HepG2 (cell line): ENCODE results near the gene ANKIB1. TPM values are rescaled to one million over a fixed set of nuclear protein-coding genes. Genes with fewer than 3 reads are reported as not detected.

Experiments
- ATAC-seq: fragments of 200-7000 bp; cut with Tn5 transposase; 3 replicates; pipeline ENCODE4 v1.9.1; 2020; ENCODE audit warnings: mild to moderate bottlenecking, moderate library complexity
- BruUV-seq: library from RNA; stranded (reverse); fragments of 400-500 nt; replicated peaks from 2 replicates; lab custom pipeline; 2021; lab: Mats Ljungman, UMichigan
- CTCF ChIA-PET: fragments of 300-600 bp; formaldehyde crosslinking; extraction: SDS; loops from one replicate; lab custom pipeline; 2021; ENCODE audit warnings: low total read pairs, inconsistent platforms, low intra/inter-chr PET ratio; lab: Yijun Ruan, JAX
- POLR2A ChIA-PET: fragments of 350-600 bp; sonication (Branson Sonifier 250); formaldehyde crosslinking; loops from one replicate; lab custom pipeline; 2020; ENCODE audit warnings: antibody characterized with exemption, inconsistent platforms; lab: Yijun Ruan, JAX
- DNase-seq: peaks from one replicate; pipeline ENCODE4 v3.0.0-alpha.2; 2015; ENCODE audit warnings: low spot score
- FAIRE-seq: peaks from 3 replicates; lab custom pipeline; 2011; peaks lifted over from hg19 to GRCh38; lab: Jason Lieb, UNC
- H2AFZ ChIP-seq: one replicate; pipeline ENCODE4 v1.6.1; 2011; ENCODE audit warnings: low read length, inconsistent platforms
- H3K27ac ChIP-seq: fragments of 300-600 bp; 3 replicates; pipeline ENCODE4 v1.8.0; 2011; ENCODE audit warnings: mixed run types, mild to moderate bottlenecking, mixed read lengths, low read length, inconsistent platforms; ENCODE audit not compliant: insufficient read depth; ENCODE audit errors: extremely low read length
- H3K27me3 ChIP-seq, 2 experiments: fragments of 200-600 bp in 1 of 2; 2 replicates in 1 of 2; 3 replicates in 1 of 2; pipeline versions ENCODE4 v1.6.0 to v1.8.0; 2011; ENCODE audit warnings: low read length in 2 of 2, mild to moderate bottlenecking in 2 of 2, moderate library complexity in 2 of 2, inconsistent platforms in 1 of 2; ENCODE audit not compliant: insufficient read depth in 2 of 2, control insufficient read depth in 1 of 2
- H3K36me3 ChIP-seq, 2 experiments: fragments of 200-600 bp in 1 of 2; replicated peaks in 1 of 2; 2 replicates in 1 of 2; 3 replicates in 1 of 2; pipeline versions ENCODE4 v1.5.1 to v1.8.0; 2011; ENCODE audit warnings: low read length in 2 of 2, inconsistent platforms in 1 of 2; ENCODE audit not compliant: insufficient read depth in 2 of 2, control insufficient read depth in 1 of 2
- H3K4me1 ChIP-seq: 2 replicates; pipeline ENCODE4 v1.5.1; 2012; ENCODE audit warnings: low read length, inconsistent platforms; ENCODE audit not compliant: insufficient read depth
- H3K4me2 ChIP-seq: 2 replicates; pipeline ENCODE4 v1.6.0; 2011; ENCODE audit warnings: low read depth, low read length, inconsistent platforms
- H3K4me3 ChIP-seq, 3 experiments: fragments of 200-600 bp in 1 of 3; sonication (generic), shearing (Covaris generic) in 1 of 3; replicated peaks in 1 of 3; 2 replicates each; pipeline ENCODE4 v1.5.1; 2011 to 2016; ENCODE audit warnings: low read length in 3 of 3, inconsistent platforms in 2 of 3, low read depth in 2 of 3, mild to moderate bottlenecking in 2 of 3, control low read depth in 1 of 3, mixed read lengths in 1 of 3; ENCODE audit not compliant: insufficient read depth in 1 of 3
- H3K79me2 ChIP-seq: one replicate; pipeline ENCODE4 v1.6.1; 2011; ENCODE audit warnings: low read length, inconsistent platforms; ENCODE audit not compliant: insufficient read depth
- H3K9ac ChIP-seq: 2 replicates; pipeline ENCODE4 v1.6.0; 2011; ENCODE audit warnings: mild to moderate bottlenecking, low read depth, low read length, inconsistent platforms; ENCODE audit not compliant: insufficient read depth
- H3K9me3 ChIP-seq: 2 replicates; pipeline ENCODE4 v1.5.1; 2012; ENCODE audit warnings: mild to moderate bottlenecking, low read length
- H4K20me1 ChIP-seq: 2 replicates; pipeline ENCODE4 v1.6.0; 2011; ENCODE audit warnings: inconsistent platforms, mild to moderate bottlenecking, low read length, moderate library complexity; ENCODE audit not compliant: insufficient read depth
- ADNP ChIP-seq: sonication (generic); formaldehyde crosslinking; IDR thresholded peaks from 2 replicates; pipeline ENCODE4 v1.4.0; 2020; ENCODE audit warnings: missing genetic modification reagents
- ASH2L ChIP-seq: fragments of 300-600, 200-600 bp; sonication (generic); IDR thresholded peaks from 2 replicates; pipeline ENCODE4 v1.7.0; 2017; ENCODE audit warnings: low read depth, mild to moderate bottlenecking, moderate library complexity, mixed read lengths, low read length; ENCODE audit not compliant: insufficient read length
- EHMT2 ChIP-seq: fragments of 200-600 bp; sonication (generic); IDR thresholded peaks from 2 replicates; pipeline ENCODE4 v1.7.0; 2017; ENCODE audit warnings: antibody characterized with exemption, low read depth, low read length, borderline replicate concordance
- FOXM1 ChIP-seq: sonication (generic); formaldehyde crosslinking; IDR thresholded peaks from 2 replicates; pipeline ENCODE4 v1.5.0; 2020; ENCODE audit warnings: missing genetic modification reagents
- IRF1 ChIP-seq: sonication (generic); formaldehyde crosslinking; IDR thresholded peaks from 2 replicates; pipeline ENCODE4 v1.4.0; 2020; ENCODE audit warnings: low read depth, mild to moderate bottlenecking, missing genetic modification reagents
- KDM5B ChIP-seq: sonication (generic); formaldehyde crosslinking; IDR thresholded peaks from 2 replicates; pipeline ENCODE4 v1.4.0; 2020; ENCODE audit warnings: missing genetic modification reagents, mild to moderate bottlenecking, borderline replicate concordance
- MAZ ChIP-seq, 2 experiments: sonication (generic) in 1 of 2; formaldehyde crosslinking in 1 of 2; IDR thresholded peaks; 2 replicates each; pipeline versions ENCODE4 v1.5.0 to v1.6.1; 2012 to 2020; ENCODE audit warnings: low read depth in 2 of 2, mild to moderate bottlenecking in 2 of 2, borderline replicate concordance in 1 of 2, improper control_type of control experiment in 1 of 2, low read length in 1 of 2, missing genetic modification reagents in 1 of 2, moderate library complexity in 1 of 2
- PHF8 ChIP-seq: sonication (generic); formaldehyde crosslinking; IDR thresholded peaks from 2 replicates; pipeline ENCODE4 v1.5.0; 2020; ENCODE audit warnings: missing genetic modification reagents
- SOX5 ChIP-seq: IDR thresholded peaks from 2 replicates; pipeline ENCODE4 v1.6.1; 2016; ENCODE audit warnings: borderline replicate concordance
- ZBTB7B ChIP-seq: sonication (generic); formaldehyde crosslinking; IDR thresholded peaks from 2 replicates; pipeline ENCODE4 v1.4.0; 2020; ENCODE audit warnings: missing genetic modification reagents
- ZFP37 ChIP-seq: sonication (generic); formaldehyde crosslinking; IDR thresholded peaks from 2 replicates; pipeline ENCODE4 v1.4.0; 2020; ENCODE audit warnings: missing genetic modification reagents, borderline replicate concordance
- ZNF558 ChIP-seq: sonication (generic); formaldehyde crosslinking; IDR thresholded peaks from 2 replicates; pipeline ENCODE4 v1.9.0; 2022; ENCODE audit warnings: mild to moderate bottlenecking, missing genetic modification reagents, borderline replicate concordance
- ZNF576 ChIP-seq: sonication (generic); formaldehyde crosslinking; IDR thresholded peaks from 2 replicates; pipeline ENCODE4 v1.4.0; 2020; ENCODE audit warnings: mild to moderate bottlenecking, missing genetic modification reagents
- ZNF7 ChIP-seq: IDR thresholded peaks from 2 replicates; pipeline ENCODE4 v1.6.1; 2016; ENCODE audit warnings: missing biosample characterization, missing genetic modification reagents
- ZNF746 ChIP-seq: sonication (generic); formaldehyde crosslinking; IDR thresholded peaks from 2 replicates; pipeline ENCODE4 v1.8.0; 2022; ENCODE audit warnings: mild to moderate bottlenecking, missing genetic modification reagents
- ZNF891 ChIP-seq: sonication (generic); formaldehyde crosslinking; IDR thresholded peaks from 2 replicates; pipeline ENCODE4 v1.5.0; 2020; ENCODE audit warnings: mild to moderate bottlenecking, missing genetic modification reagents
- WGBS: methylation state at CpG from one replicate; pipeline ENCODE4 v1.1.6; 2017; ENCODE audit warnings: low lambda C conversion rate; 5-methylcytosine and 5-hydroxymethylcytosine counted together
- in situ Hi-C: cut with HindIII; loops from 2 replicates; pipeline ENCODE4 v1.10.0; 2017; ENCODE audit warnings: low pct_unique_long_range_greater_than_20kb; ENCODE audit not compliant: extremely low pct_ligation_motif_present
- intact Hi-C: fragments of 100-400 bp; cut with micrococcal nuclease; formaldehyde crosslinking; loops from one replicate; pipeline ENCODE4 v1.10.0; 2022; ENCODE audit not compliant: unreplicated experiment
- polyA plus RNA-seq, 8 experiments: library from polyadenylated mRNA; depleted of rRNA in 3 of 8; stranded (reverse) in 7 of 8; unstranded in 1 of 8; fragments of >200 nt; fragmentation: Illumina TruSeq in 4 of 8; extraction: Trizol in 4 of 8; gene quantifications; 2 replicates each; pipeline versions ENCODE4 v1.2.1 to v1.2.3, GENCODE V29; 2011 to 2016; ENCODE audit warnings: low read depth in 4 of 8, missing spikeins in 1 of 8, mixed read lengths in 1 of 8; ENCODE audit not compliant: insufficient read depth in 1 of 8
- total RNA-seq, 5 experiments: library from RNA; depleted of rRNA; stranded (reverse); fragments of >200 nt; fragmentation: Illumina TruSeq; extraction: Trizol; gene quantifications; 2 replicates each; pipeline ENCODE4 v1.2.3, GENCODE V29; 2016; ENCODE audit warnings: low read depth in 1 of 5

Gene ANKIB1
- total and polyA plus RNA-seq, 2 of the 13 experiments (the other 11 are each of a cell fraction or from before 2014, with no cell fraction given), result 28.7 to 29.6 TPM

- TF ChIP-seq ZBTB7B (CRISPR knock-in tag) (no peak), ZFP37 (CRISPR knock-in tag) (no peak), SOX5 (no peak)
Measured at GRCh38 chr7:92362131-92362530, 116.4 kb downstream of the ANKIB1 start (continued).

- intact Hi-C loops, result no loop called here
- no peaks in the 10 kb centered on the region for H3K4me1 ChIP-seq
- ATAC-seq (no peak), FAIRE-seq (no peak), DNase-seq (no peak)
- no peak overlapping the region for H2AFZ ChIP-seq
- no peaks in the 10 kb centered on the region for H3K27me3 ChIP-seq
- no peak overlapping the region for H3K4me3 ChIP-seq
- no peak overlapping the region for H3K27ac ChIP-seq
- H3K36me3 ChIP-seq, result peaks cover 3 to 22% of the 10 kb centered on the region in 2 experiments; a peak in 2 of 5 replicates
- in situ Hi-C loops, result no loop called here
- ChIA-PET POLR2A (no interaction called here), CTCF (no interaction called here)
- no peaks in the 10 kb centered on the region for H3K79me2 ChIP-seq
- H3K4me2 ChIP-seq, result no peak overlapping the region
- H4K20me1 ChIP-seq, result no peaks in the 10 kb centered on the region
- no peak overlapping the region for H3K9ac ChIP-seq
- no peaks in the 10 kb centered on the region for H3K9me3 ChIP-seq
- BruUV-seq, result no TSS peak
- 92% methylated on average over 2 of the region's 2 CpGs for WGBS
- TF ChIP-seq EHMT2, result no peak
- TF ChIP-seq IRF1, result no peak
- TF ChIP-seq PHF8 (CRISPR knock-in tag), result no peak
- no peak for TF ChIP-seq ASH2L
- TF ChIP-seq MAZ (IDR thresholded peaks at IDR 0.05; ENCODE audit: borderline replicate concordance, low read depth, low read length), result no peak
- no peak for TF ChIP-seq MAZ (CRISPR knock-in tag; IDR thresholded peaks at IDR 0.05; ENCODE audit: low read depth)
- TF ChIP-seq FOXM1 (CRISPR knock-in tag), result no peak
- TF ChIP-seq ZNF7, result no peak
- TF ChIP-seq ZNF746 (CRISPR knock-in tag), result no peak
- no peak for TF ChIP-seq ZNF576 (CRISPR knock-in tag)
- TF ChIP-seq ZNF891 (CRISPR knock-in tag), result no peak
- no peak for TF ChIP-seq ADNP (CRISPR knock-in tag)
- no peak for TF ChIP-seq KDM5B (CRISPR knock-in tag)
- no peak for TF ChIP-seq ZNF558 (CRISPR knock-in tag)
Measured at GRCh38 chr7:92366730-92367129, 121.0 kb downstream of the ANKIB1 start.
